ENCODE measurements around the gene SCARB1.

SCARB1 gene

GRCh38 chr12:124802361-124802760 lies 61.3 kb downstream of the SCARB1 start:
- DNase-seq (ENCODE audit: low read depth in 1 of 2, low spot score in 1 of 2): no peak

GRCh38 chr12:124800506-124800905 lies 63.2 kb downstream of the SCARB1 start:
- no peak for DNase-seq (ENCODE audit: low read depth in 1 of 2, low spot score in 1 of 2)

- DNase-seq (ENCODE audit: low read depth in 1 of 2, low spot score in 1 of 2): no peak
Observed at GRCh38 chr12:124797321-124797720, 66.3 kb downstream of the SCARB1 start.

- DNase-seq (ENCODE audit: low read depth in 1 of 2, low spot score in 1 of 2): no peak
Observed at GRCh38 chr12:124796303-124796960, 67.2 kb downstream of the SCARB1 start.

GRCh38 chr12:124795081-124795948 lies 68.3 kb downstream of the SCARB1 start:
- no peak for DNase-seq (ENCODE audit: low read depth in 1 of 2, low spot score in 1 of 2)

GRCh38 chr12:124792961-124793441 lies 70.7 kb downstream of the SCARB1 start:
- no peak for DNase-seq (ENCODE audit: low read depth in 1 of 2, low spot score in 1 of 2)

GRCh38 chr12:124792156-124792555 lies 71.5 kb downstream of the SCARB1 start:
- DNase-seq (ENCODE audit: low read depth in 1 of 2, low spot score in 1 of 2): no peak

GRCh38 chr12:124790650-124791400 lies 72.8 kb downstream of the SCARB1 start:
- DNase-seq (ENCODE audit: low read depth in 1 of 2, low spot score in 1 of 2): no peak

- no peak for DNase-seq (ENCODE audit: low read depth in 1 of 2, low spot score in 1 of 2)
Observed at GRCh38 chr12:124788936-124789555, 74.6 kb downstream of the SCARB1 start.

GRCh38 chr12:124786061-124786964 lies 77.4 kb downstream of the SCARB1 start:
- no peak for DNase-seq (ENCODE audit: low read depth in 1 of 2, low spot score in 1 of 2)

GRCh38 chr12:124784871-124785572 lies 78.6 kb downstream of the SCARB1 start:
- DNase-seq (ENCODE audit: low read depth in 1 of 2, low spot score in 1 of 2): no peak

GRCh38 chr12:124783087-124783486 lies 80.6 kb downstream of the SCARB1 start:
- no peak for DNase-seq (ENCODE audit: low read depth in 1 of 2, low spot score in 1 of 2)

GRCh38 chr12:124782132-124782531 lies 81.5 kb downstream of the SCARB1 start:
- no peak for DNase-seq (ENCODE audit: low read depth in 1 of 2, low spot score in 1 of 2)

- no peak for DNase-seq (ENCODE audit: low read depth in 1 of 2, low spot score in 1 of 2)
Observed at GRCh38 chr12:124780752-124781685, 82.6 kb downstream of the SCARB1 start.

- no peak for DNase-seq (ENCODE audit: low read depth in 1 of 2, low spot score in 1 of 2)
Observed at GRCh38 chr12:124780336-124780735, 83.3 kb downstream of the SCARB1 start.

GRCh38 chr12:124779161-124780141 lies 84.2 kb downstream of the SCARB1 start:
- no peak for DNase-seq (ENCODE audit: low read depth in 1 of 2, low spot score in 1 of 2)

GRCh38 chr12:124778411-124778810 lies 85.3 kb downstream of the SCARB1 start:
- no peak for DNase-seq (ENCODE audit: low read depth in 1 of 2, low spot score in 1 of 2)
